OCI-LY1 (cell line): Measurements from ENCODE around the gene PBXIP1.

Experiments
- H2AFZ ChIP-seq: fragments of 200-600 bp; sonication (generic), shearing (Covaris generic); 2 replicates; pipeline ENCODE4 v1.6.0; 2014; ENCODE audit warnings: antibody characterized with exemption, mild to moderate bottlenecking, low read length
- H3F3A ChIP-seq: fragments of 200-600 bp; sonication (generic), shearing (Covaris generic); 2 replicates; pipeline ENCODE4 v1.6.0; 2014; ENCODE audit warnings: mild to moderate bottlenecking, antibody characterized with exemption, low read length, moderate library complexity; ENCODE audit not compliant: insufficient read depth
- H3K27ac ChIP-seq: fragments of 200-600 bp; sonication (generic); 2 replicates; pipeline ENCODE4 v1.5.1; 2014; ENCODE audit warnings: low read length, mixed run types, mild to moderate bottlenecking, low read depth; ENCODE audit not compliant: poor library complexity, severe bottlenecking
- H3K27me3 ChIP-seq: fragments of 200-600 bp; sonication (generic); 2 replicates; pipeline ENCODE4 v1.6.0; 2014; ENCODE audit warnings: antibody characterized with exemption, mild to moderate bottlenecking, low read length, moderate library complexity; ENCODE audit not compliant: insufficient read depth
- H3K36me3 ChIP-seq: fragments of 200-600 bp; sonication (generic); 2 replicates; pipeline ENCODE4 v1.6.1; 2014; ENCODE audit warnings: mild to moderate bottlenecking, antibody characterized with exemption, low read length, moderate library complexity, mixed read lengths; ENCODE audit not compliant: insufficient read depth
- H3K4me1 ChIP-seq: fragments of 200-600 bp; sonication (generic); 2 replicates; pipeline ENCODE4 v1.5.1; 2014; ENCODE audit warnings: mild to moderate bottlenecking, low read length, moderate library complexity; ENCODE audit not compliant: insufficient read depth, severe bottlenecking
- H3K4me2 ChIP-seq: fragments of 200-600 bp; sonication (generic), shearing (Covaris generic); 2 replicates; pipeline ENCODE4 v1.6.1; 2014; ENCODE audit warnings: low read length
- H3K4me3 ChIP-seq: fragments of 200-600 bp; sonication (generic); 2 replicates; pipeline ENCODE4 v1.5.1; 2014; ENCODE audit warnings: low read length, low read depth, mild to moderate bottlenecking, mixed read lengths; ENCODE audit not compliant: poor library complexity, severe bottlenecking
- H3K79me2 ChIP-seq: fragments of 200-600 bp; shearing (Covaris generic); 2 replicates; pipeline ENCODE4 v1.6.1; 2016; ENCODE audit warnings: mixed run types, low read length, mixed read lengths; ENCODE audit not compliant: insufficient read depth
- H3K9ac ChIP-seq: fragments of 200-600 bp; sonication (generic), shearing (Covaris generic); 2 replicates; pipeline ENCODE4 v1.6.1; 2014; ENCODE audit warnings: mild to moderate bottlenecking, low read length, mixed read lengths
- H3K9me2 ChIP-seq: fragments of 200-600 bp; sonication (generic), shearing (Covaris generic); 2 replicates; pipeline ENCODE4 v1.6.1; 2014; ENCODE audit warnings: low read depth, mild to moderate bottlenecking, low read length, mixed read lengths
- H3K9me3 ChIP-seq: fragments of 200-600 bp; shearing (Covaris generic); 2 replicates; pipeline ENCODE4 v1.6.1; 2014; ENCODE audit warnings: low read length, mixed read lengths
- H4K20me1 ChIP-seq: fragments of 200-600 bp; sonication (generic), shearing (Covaris generic); 2 replicates; pipeline ENCODE4 v1.6.0; 2016; ENCODE audit warnings: mild to moderate bottlenecking, low read length; ENCODE audit not compliant: insufficient read depth
- EZH2 ChIP-seq: fragments of 200-600 bp; sonication (generic), shearing (Covaris generic); IDR thresholded peaks from 2 replicates; pipeline ENCODE4 v1.8.0; 2017; ENCODE audit warnings: borderline replicate concordance, mixed run types, mild to moderate bottlenecking, antibody characterized with exemption, low read length, moderate library complexity, mixed read lengths
- TF ChIP-seq, protein P1 (sequence below): fragments of 200-600 bp; sonication (generic), shearing (Covaris generic); IDR thresholded peaks from 2 replicates; pipeline ENCODE4 v1.5.1; 2017; ENCODE audit warnings: mild to moderate bottlenecking, antibody characterized with exemption, low read length, moderate library complexity, mixed read lengths

The PBXIP1 gene

DNA sequence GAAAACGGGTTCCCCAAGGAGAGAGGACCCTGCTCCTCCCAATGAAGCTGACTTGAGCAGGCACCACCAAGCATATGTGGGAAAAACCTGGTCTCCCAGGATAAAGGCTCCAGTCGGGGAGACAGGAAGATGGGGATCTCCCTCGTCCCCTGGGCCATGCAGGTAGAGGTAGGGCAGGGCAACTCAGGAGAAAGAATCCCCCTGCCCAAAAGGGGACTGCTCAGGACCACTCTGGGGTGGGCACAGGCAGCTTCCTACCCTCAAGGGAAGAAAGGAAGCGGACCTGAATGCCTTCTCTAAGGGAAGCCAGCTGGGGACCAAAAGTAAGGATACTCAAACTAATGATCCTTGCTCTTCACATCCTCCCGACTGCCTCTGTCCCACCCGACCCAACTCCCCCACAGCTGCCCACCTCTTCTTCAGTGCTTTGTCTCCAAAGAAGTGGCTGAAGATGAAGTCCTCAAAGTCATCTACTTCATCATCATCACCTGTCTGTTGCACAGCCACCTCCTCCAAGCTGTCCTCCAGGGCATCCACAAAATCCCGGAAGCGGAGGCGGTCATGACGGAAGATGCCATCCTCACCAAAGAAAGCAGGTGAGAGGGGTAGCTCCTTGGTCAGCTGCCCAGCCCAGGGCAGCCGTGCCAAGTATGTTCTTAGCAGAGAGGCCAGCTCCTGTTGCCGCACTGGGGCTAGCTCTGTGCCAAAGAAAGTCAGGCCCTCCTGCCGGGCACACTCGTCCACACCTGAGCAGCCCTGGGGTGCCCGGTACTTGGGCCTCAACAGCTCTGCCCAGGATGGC is 10.5 kb downstream of the PBXIP1 start:
- Histone ChIP-seq H3K9me3 (no peaks in the 10 kb centered on the region), H3K9ac (no peak overlapping the region; the same call in 1 of the 2 replicates), H3K27me3 (no peaks in the 10 kb centered on the region), H3K4me2 (no peak overlapping the region; the same call in 1 of the 2 replicates), H3F3A (no peaks in the 10 kb centered on the region), H4K20me1 (no peaks in the 10 kb centered on the region), H3K9me2 (no peaks in the 10 kb centered on the region), H3K27ac (peak overlapping the region; percentile 97), H3K79me2 (no peaks in the 10 kb centered on the region), H2AFZ (no peak overlapping the region), H3K36me3 (peaks cover 4% of the 10 kb centered on the region; the same call in 1 of the 2 replicates), H3K4me1 (peaks cover 51% of the 10 kb centered on the region), H3K4me3 (no peak overlapping the region)
- TF ChIP-seq EZH2: no peak
- TF ChIP-seq, protein P1, sequence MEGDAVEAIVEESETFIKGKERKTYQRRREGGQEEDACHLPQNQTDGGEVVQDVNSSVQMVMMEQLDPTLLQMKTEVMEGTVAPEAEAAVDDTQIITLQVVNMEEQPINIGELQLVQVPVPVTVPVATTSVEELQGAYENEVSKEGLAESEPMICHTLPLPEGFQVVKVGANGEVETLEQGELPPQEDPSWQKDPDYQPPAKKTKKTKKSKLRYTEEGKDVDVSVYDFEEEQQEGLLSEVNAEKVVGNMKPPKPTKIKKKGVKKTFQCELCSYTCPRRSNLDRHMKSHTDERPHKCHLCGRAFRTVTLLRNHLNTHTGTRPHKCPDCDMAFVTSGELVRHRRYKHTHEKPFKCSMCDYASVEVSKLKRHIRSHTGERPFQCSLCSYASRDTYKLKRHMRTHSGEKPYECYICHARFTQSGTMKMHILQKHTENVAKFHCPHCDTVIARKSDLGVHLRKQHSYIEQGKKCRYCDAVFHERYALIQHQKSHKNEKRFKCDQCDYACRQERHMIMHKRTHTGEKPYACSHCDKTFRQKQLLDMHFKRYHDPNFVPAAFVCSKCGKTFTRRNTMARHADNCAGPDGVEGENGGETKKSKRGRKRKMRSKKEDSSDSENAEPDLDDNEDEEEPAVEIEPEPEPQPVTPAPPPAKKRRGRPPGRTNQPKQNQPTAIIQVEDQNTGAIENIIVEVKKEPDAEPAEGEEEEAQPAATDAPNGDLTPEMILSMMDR: no peak

DNA sequence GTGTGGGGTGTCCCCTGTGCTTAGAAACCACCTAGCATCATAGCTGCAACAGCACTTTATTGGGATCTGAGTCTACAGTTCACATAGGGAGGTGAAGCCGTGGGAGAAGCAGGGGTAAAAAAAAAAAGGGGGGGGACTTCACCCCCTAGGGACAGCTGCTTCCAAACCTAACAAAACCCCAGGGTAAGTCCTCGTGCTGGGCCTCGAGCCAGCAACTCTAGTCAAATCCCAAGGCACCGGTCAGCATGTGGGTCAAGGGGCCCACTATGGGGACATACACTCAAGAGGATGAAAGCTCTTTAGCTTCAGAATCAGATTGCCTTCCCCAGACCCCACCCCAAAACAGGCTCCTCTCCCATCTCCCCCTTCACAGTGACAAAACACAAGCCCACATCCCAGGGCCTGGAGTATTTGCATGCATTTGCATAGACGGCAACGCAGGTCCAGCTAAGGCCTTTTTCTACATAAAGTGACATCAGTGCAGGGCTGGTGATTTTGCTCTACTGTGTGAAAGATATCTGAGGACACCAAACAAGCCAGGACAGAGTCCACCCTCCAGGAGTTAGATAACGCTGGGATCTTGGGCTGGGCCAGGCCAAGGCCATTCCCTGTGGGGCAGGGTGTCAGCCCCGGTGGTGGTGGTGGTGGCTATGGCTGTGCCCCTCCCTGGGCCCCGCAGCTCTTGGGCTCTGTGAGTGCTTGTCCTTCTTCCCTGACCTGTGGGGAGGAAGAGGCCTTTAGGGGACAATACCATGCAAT is 11.3 kb downstream of the PBXIP1 start:
- no peaks in the 10 kb centered on the region for H3K27me3 ChIP-seq
- no peaks in the 10 kb centered on the region for H3K9me3 ChIP-seq
- no peaks in the 10 kb centered on the region for H3K79me2 ChIP-seq
- H2AFZ ChIP-seq: no peak overlapping the region
- H3K36me3 ChIP-seq: peaks cover 4% of the 10 kb centered on the region; the same call in 1 of the 2 replicates
- peak overlapping the region; percentile 92; the same call in 1 of the 2 replicates for H3K9ac ChIP-seq
- no peak for TF ChIP-seq EZH2
- TF ChIP-seq, protein P1: no peak
- peak overlapping the region; percentile 95; the same call in 1 of the 2 replicates for H3K4me2 ChIP-seq
- no peaks in the 10 kb centered on the region for H4K20me1 ChIP-seq
- no peak overlapping the region for H3K4me3 ChIP-seq
- peak overlapping the region; percentile 97 for H3K27ac ChIP-seq
- no peaks in the 10 kb centered on the region for H3K9me2 ChIP-seq
- H3K4me1 ChIP-seq: peaks cover 57% of the 10 kb centered on the region
- no peaks in the 10 kb centered on the region for H3F3A ChIP-seq

DNA sequence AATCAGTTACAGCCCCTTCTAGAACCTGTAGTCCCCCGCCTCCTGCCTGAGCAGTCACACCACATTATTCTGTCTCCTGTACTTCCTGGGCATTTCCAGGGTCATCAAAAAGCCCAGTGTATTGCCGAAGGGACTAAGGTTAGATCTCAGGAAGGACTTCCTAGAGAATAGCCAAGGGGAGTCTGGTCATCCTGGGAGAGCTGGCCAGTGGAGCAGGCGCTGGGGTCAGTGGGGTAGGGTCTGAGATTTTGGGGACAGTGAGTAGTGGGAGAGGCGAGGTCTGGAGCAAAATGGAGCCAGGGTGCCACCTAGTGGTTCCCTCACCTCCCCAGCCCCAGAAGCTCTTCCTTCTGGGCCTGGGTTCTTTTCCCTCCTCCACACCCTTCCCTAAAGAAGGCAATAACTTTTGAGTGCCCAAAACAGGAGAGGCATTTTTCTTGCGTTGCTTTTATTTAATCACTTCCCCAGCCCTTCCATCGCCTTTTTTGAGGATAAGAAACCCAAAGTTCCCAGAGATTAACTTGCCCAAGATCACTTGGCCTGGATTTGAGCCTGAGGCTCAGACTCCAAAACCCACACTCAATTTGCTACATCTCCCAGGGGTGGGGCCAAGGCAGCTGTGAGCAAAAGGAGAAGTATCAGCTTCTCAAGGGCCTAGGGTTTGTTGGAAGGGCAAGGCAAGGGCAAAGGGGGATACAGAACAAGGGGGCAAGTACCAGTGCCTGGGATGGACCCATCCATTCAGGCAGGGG is 12.1 kb downstream of the PBXIP1 start:
- H3K9ac ChIP-seq: peak overlapping the region; percentile 92; the same call in 1 of the 2 replicates
- H3K4me1 ChIP-seq: peaks cover 62% of the 10 kb centered on the region
- H3K9me2 ChIP-seq: no peaks in the 10 kb centered on the region
- peak overlapping the region; percentile 97 for H3K27ac ChIP-seq
- H4K20me1 ChIP-seq: no peaks in the 10 kb centered on the region
- peak overlapping the region; percentile 65 for H3K4me3 ChIP-seq
- H3K36me3 ChIP-seq: peaks cover 4% of the 10 kb centered on the region; the same call in 1 of the 2 replicates
- no peak overlapping the region for H2AFZ ChIP-seq
- TF ChIP-seq, protein P1: peak; percentile 91
- no peak for TF ChIP-seq EZH2
- H3K9me3 ChIP-seq: no peaks in the 10 kb centered on the region
- H3K79me2 ChIP-seq: no peaks in the 10 kb centered on the region
- peak overlapping the region; percentile 95 for H3K4me2 ChIP-seq
- no peaks in the 10 kb centered on the region for H3K27me3 ChIP-seq
- H3F3A ChIP-seq: no peaks in the 10 kb centered on the region
